SK-N-SH (cell line): ENCODE data around the gene TRIM68. TPM values are rescaled to one million over a fixed set of nuclear protein-coding genes. Genes with fewer than 3 reads are reported as not detected.

Source experiments
- CTCF ChIA-PET: fragments of 300-600, 350-600 bp; formaldehyde crosslinking; extraction: SDS; loops from one replicate; lab custom pipeline; 2021; lab: Yijun Ruan, JAX
- POLR2A ChIA-PET: fragments of 350-600 bp; sonication (Branson Sonifier 250); formaldehyde crosslinking; extraction: SDS; loops from one replicate; lab custom pipeline; 2020; ENCODE audit warnings: antibody characterized with exemption, inconsistent platforms; lab: Yijun Ruan, JAX
- DNase-seq: peaks from one replicate; pipeline ENCODE4 v3.0.0; 2012
- H2AFZ ChIP-seq: fragments of 200-600 bp; sonication (generic); 2 replicates; pipeline ENCODE4 v1.8.1; 2016; ENCODE audit warnings: antibody characterized with exemption, mild to moderate bottlenecking, low read depth
- H3F3A ChIP-seq: fragments of 200-600 bp; sonication (generic); replicated peaks from 2 replicates; pipeline ENCODE3; 2016; ENCODE audit warnings: antibody characterized with exemption, mild to moderate bottlenecking; ENCODE audit not compliant: insufficient read depth
- H3K27ac ChIP-seq, 2 experiments: fragments of 200-500 bp in 1 of 2; fragments of 200-600 bp in 1 of 2; sonication (Bioruptor generic) in 1 of 2; sonication (generic), shearing (Covaris generic) in 1 of 2; 2 replicates each; pipeline versions ENCODE4 v1.5.1 to v1.6.1; 2014 to 2016; ENCODE audit warnings: low read depth in 2 of 2, inconsistent platforms in 1 of 2, low read length in 1 of 2, mild to moderate bottlenecking in 1 of 2, mixed read lengths in 1 of 2
- H3K27me3 ChIP-seq: fragments of 200-600 bp; sonication (generic), shearing (Covaris generic); 2 replicates; pipeline ENCODE4 v1.6.1; 2016; ENCODE audit warnings: mixed run types; ENCODE audit not compliant: insufficient read depth
- H3K36me3 ChIP-seq, 2 experiments: fragments of 200-500 bp in 1 of 2; fragments of 200-600 bp in 1 of 2; sonication (Bioruptor generic) in 1 of 2; sonication (generic) in 1 of 2; replicated peaks in 1 of 2; 2 replicates each; pipeline versions ENCODE3 to v1.5.1; 2014 to 2016; ENCODE audit warnings: low read length in 1 of 2, mild to moderate bottlenecking in 1 of 2; ENCODE audit not compliant: insufficient read depth in 2 of 2, control insufficient read depth in 1 of 2
- H3K4me1 ChIP-seq, 2 experiments: fragments of 200-500 bp in 1 of 2; fragments of 200-600 bp in 1 of 2; sonication (Bioruptor generic) in 1 of 2; sonication (generic), shearing (Covaris generic) in 1 of 2; 2 replicates each; pipeline versions ENCODE4 v1.5.1 to v1.6.1; 2014 to 2016; ENCODE audit warnings: low read depth in 1 of 2, low read length in 1 of 2, mixed run types in 1 of 2; ENCODE audit not compliant: insufficient read depth in 2 of 2, control insufficient read depth in 1 of 2
- H3K4me2 ChIP-seq: fragments of 200-600 bp; sonication (generic), shearing (Covaris generic); 2 replicates; pipeline ENCODE4 v1.6.1; 2017; ENCODE audit warnings: mixed run types
- H3K4me3 ChIP-seq, 2 experiments: fragments of 200-500 bp in 1 of 2; fragments of 200-600 bp in 1 of 2; sonication (Bioruptor generic) in 1 of 2; sonication (generic), shearing (Covaris generic) in 1 of 2; 2 replicates each; pipeline versions ENCODE4 v1.5.1 to v1.8.1; 2014 to 2016; ENCODE audit warnings: low read depth in 2 of 2, inconsistent platforms in 1 of 2, low read length in 1 of 2, mild to moderate bottlenecking in 1 of 2, mixed read lengths in 1 of 2, moderate library complexity in 1 of 2
- H3K79me2 ChIP-seq: fragments of 200-600 bp; sonication (generic); 2 replicates; pipeline ENCODE4 v1.8.1; 2017; ENCODE audit warnings: mild to moderate bottlenecking; ENCODE audit not compliant: insufficient read depth
- H3K9ac ChIP-seq: fragments of 200-600 bp; sonication (generic); 2 replicates; pipeline ENCODE4 v1.6.1; 2017; ENCODE audit warnings: mixed run types
- H3K9me2 ChIP-seq: fragments of 200-600 bp; sonication (generic); 2 replicates; pipeline ENCODE4 v1.6.1; 2017; ENCODE audit warnings: mixed run types
- H3K9me3 ChIP-seq: fragments of 200-600 bp; sonication (generic); 2 replicates; pipeline ENCODE4 v1.6.1; 2017; ENCODE audit warnings: mixed run types, mild to moderate bottlenecking, moderate library complexity
- H4K20me1 ChIP-seq: fragments of 200-600 bp; sonication (generic); 2 replicates; pipeline ENCODE4 v1.6.1; 2017; ENCODE audit warnings: mild to moderate bottlenecking, mixed run types; ENCODE audit not compliant: insufficient read depth
- EZH2phosphoT487 ChIP-seq: fragments of 200-600 bp; sonication (generic); IDR thresholded peaks from 2 replicates; pipeline ENCODE4 v1.6.1; 2017; ENCODE audit warnings: low read depth, mixed run types, mild to moderate bottlenecking, antibody characterized with exemption, moderate library complexity, borderline replicate concordance
- FOSL2 ChIP-seq: IDR thresholded peaks from 2 replicates; pipeline ENCODE4 v1.4.0; 2012; ENCODE audit warnings: low read depth, mild to moderate bottlenecking, moderate library complexity, borderline replicate concordance
- GABPA ChIP-seq: IDR thresholded peaks from 2 replicates; pipeline ENCODE4 v1.4.0; 2012; ENCODE audit warnings: low read depth, mild to moderate bottlenecking
- GATA2 ChIP-seq: sonication (generic); formaldehyde crosslinking; IDR thresholded peaks from 2 replicates; pipeline ENCODE4 v1.5.0; 2020; ENCODE audit warnings: mild to moderate bottlenecking, missing genetic modification reagents
- MEF2A ChIP-seq: IDR thresholded peaks from 2 replicates; pipeline ENCODE4 v1.4.0; 2012; ENCODE audit warnings: low read depth, borderline replicate concordance
- MXI1 ChIP-seq: IDR thresholded peaks from 2 replicates; pipeline ENCODE4 v1.6.1; 2012; ENCODE audit warnings: mild to moderate bottlenecking, low read depth, low read length, improper control_type of control experiment
- NFIC ChIP-seq: IDR thresholded peaks from 2 replicates; pipeline ENCODE4 v1.4.0; 2012; ENCODE audit warnings: borderline replicate concordance
- PBX3 ChIP-seq: IDR thresholded peaks from 2 replicates; pipeline ENCODE4; 2012
- POLR2AphosphoS5 ChIP-seq: IDR thresholded peaks from 2 replicates; pipeline ENCODE4 v1.6.1; 2012; ENCODE audit warnings: low read depth, low read length
- RAD21 ChIP-seq: IDR thresholded peaks from 2 replicates; pipeline ENCODE4 v1.6.1; 2012; ENCODE audit warnings: mild to moderate bottlenecking, low read length
- REST ChIP-seq: IDR thresholded peaks from 2 replicates; pipeline ENCODE4 v1.6.1; 2012; ENCODE audit warnings: mild to moderate bottlenecking, low read depth, low read length, moderate library complexity
- RFX5 ChIP-seq: IDR thresholded peaks from 2 replicates; pipeline ENCODE4 v1.6.1; 2012; ENCODE audit warnings: mild to moderate bottlenecking, improper control_type of control experiment, low read length
- RXRA ChIP-seq: IDR thresholded peaks from 2 replicates; pipeline ENCODE4 v1.4.0; 2012; ENCODE audit warnings: low read depth, mild to moderate bottlenecking, borderline replicate concordance
- TEAD4 ChIP-seq: IDR thresholded peaks from 2 replicates; pipeline ENCODE4 v1.4.0; 2012; ENCODE audit warnings: mild to moderate bottlenecking, borderline replicate concordance; ENCODE audit not compliant: insufficient read depth
- USF1 ChIP-seq: IDR thresholded peaks from 2 replicates; pipeline ENCODE4 v1.4.0; 2012; ENCODE audit warnings: low read depth, borderline replicate concordance
- USF2 ChIP-seq: fragments of 150-350 bp; IDR thresholded peaks from 2 replicates; pipeline ENCODE4 v1.6.1; 2017; ENCODE audit warnings: antibody characterized with exemption, low read length, low read depth, borderline replicate concordance
- WGBS: methylation state at CpG from one replicate; pipeline ENCODE4 v1.1.6; 2017; ENCODE audit warnings: low lambda C conversion rate; 5-methylcytosine and 5-hydroxymethylcytosine counted together
- polyA plus RNA-seq, 3 experiments: library from polyadenylated mRNA; depleted of rRNA; stranded (reverse); fragments of >200 nt; gene quantifications; 2 replicates each; pipeline ENCODE4 v1.2.3, GENCODE V29; 2012
- TF ChIP-seq, protein P1 (sequence below): IDR thresholded peaks from 2 replicates; pipeline ENCODE4 v1.4.0; 2012; ENCODE audit warnings: low read depth
- TF ChIP-seq, protein P2 (sequence below): IDR thresholded peaks from 2 replicates; pipeline ENCODE4 v1.4.0; 2012; ENCODE audit warnings: low read depth, borderline replicate concordance

The TRIM68 gene
- polyA plus RNA-seq, 1 of the 3 experiments (the other 2 are of a cell fraction), result 4.9 TPM

- Histone ChIP-seq H3K79me2 (no peaks in the 10 kb centered on the region; the same call in 1 of the 2 replicates), H3K9me3 (no peaks in the 10 kb centered on the region), H3K4me3 (no peak overlapping the region), H3K4me1 (peaks cover 0 to 10% of the 10 kb centered on the region in 2 experiments; a peak in 3 of 4 replicates), H2AFZ (no peak overlapping the region), H3K27ac (no peak overlapping the region), H3K36me3 (peaks cover 15 to 40% of the 10 kb centered on the region in 2 experiments), H3K4me2 (no peak overlapping the region), H4K20me1 (no peaks in the 10 kb centered on the region), H3K9me2 (no peaks in the 10 kb centered on the region), H3K9ac (no peak overlapping the region), H3K27me3 (no peaks in the 10 kb centered on the region), H3F3A (no peaks in the 10 kb centered on the region)
- ChIA-PET POLR2A (no interaction called here), CTCF (interaction anchor here (2.9 kb wide), 1 partner anchor 22 kb away, joined by 10 read pairs; no protein-coding TSS in a partner anchor)
- DNase-seq, result no peak
- 92% methylated on average over 4 of the region's 4 CpGs for WGBS
- TF ChIP-seq EZH2phosphoT487 (no peak), USF2 (no peak), MEF2A (no peak), FOSL2 (no peak), MXI1 (no peak), GABPA (no peak), NFIC (no peak), PBX3 (no peak), RFX5 (no peak), GATA2 (CRISPR knock-in tag) (no peak), REST (no peak), TEAD4 (no peak), POLR2AphosphoS5 (no peak), RAD21 (no peak), RXRA (no peak), USF1 (no peak)
- TF ChIP-seq, protein P1, sequence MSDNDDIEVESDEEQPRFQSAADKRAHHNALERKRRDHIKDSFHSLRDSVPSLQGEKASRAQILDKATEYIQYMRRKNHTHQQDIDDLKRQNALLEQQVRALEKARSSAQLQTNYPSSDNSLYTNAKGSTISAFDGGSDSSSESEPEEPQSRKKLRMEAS, result no peak
- TF ChIP-seq, protein P2, sequence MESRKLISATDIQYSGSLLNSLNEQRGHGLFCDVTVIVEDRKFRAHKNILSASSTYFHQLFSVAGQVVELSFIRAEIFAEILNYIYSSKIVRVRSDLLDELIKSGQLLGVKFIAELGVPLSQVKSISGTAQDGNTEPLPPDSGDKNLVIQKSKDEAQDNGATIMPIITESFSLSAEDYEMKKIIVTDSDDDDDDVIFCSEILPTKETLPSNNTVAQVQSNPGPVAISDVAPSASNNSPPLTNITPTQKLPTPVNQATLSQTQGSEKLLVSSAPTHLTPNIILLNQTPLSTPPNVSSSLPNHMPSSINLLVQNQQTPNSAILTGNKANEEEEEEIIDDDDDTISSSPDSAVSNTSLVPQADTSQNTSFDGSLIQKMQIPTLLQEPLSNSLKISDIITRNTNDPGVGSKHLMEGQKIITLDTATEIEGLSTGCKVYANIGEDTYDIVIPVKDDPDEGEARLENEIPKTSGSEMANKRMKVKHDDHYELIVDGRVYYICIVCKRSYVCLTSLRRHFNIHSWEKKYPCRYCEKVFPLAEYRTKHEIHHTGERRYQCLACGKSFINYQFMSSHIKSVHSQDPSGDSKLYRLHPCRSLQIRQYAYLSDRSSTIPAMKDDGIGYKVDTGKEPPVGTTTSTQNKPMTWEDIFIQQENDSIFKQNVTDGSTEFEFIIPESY, result no peak
These were observed 3.0 kb downstream of the TRIM68 start for GRCh38 chr11:4605057-4605456.
